Spleen (tissue), 11 donors: Measurements from ENCODE around the gene POLH. TPM values are rescaled to one million over a fixed set of nuclear protein-coding genes. Genes with fewer than 3 reads are reported as not detected.
"Not testable (repeated sequence)": the region's sequence is repeated elsewhere in the genome, so short reads cannot be mapped to it uniquely, and the experiment has no call there.

ENCODE experiments used
- DNase-seq: peaks from one replicate; pipeline ENCODE4 v3.0.0-alpha.2; 2020
- H3K27ac ChIP-seq, 8 donors: fragments of 200-600 bp; sonication (generic) in 7 of 8; 1 replicate in 4 of 8; 2 replicates in 4 of 8; pipeline versions ENCODE4 v1.5.0 to v1.8.0; 2016 to 2021; ENCODE audit warnings: inconsistent platforms in 4 of 8, mild to moderate bottlenecking in 4 of 8, moderate library complexity in 1 of 8
- H3K27me3 ChIP-seq, 7 donors: fragments of 200-600 bp; sonication (generic) in 6 of 7; replicated peaks in 1 of 7; 1 replicate in 4 of 7; 2 replicates in 3 of 7; pipeline versions ENCODE4 v1.5.0 to v1.8.0; 2016 to 2021; ENCODE audit warnings: inconsistent platforms in 3 of 7, mild to moderate bottlenecking in 1 of 7
- H3K36me3 ChIP-seq, 6 donors: fragments of 200-600 bp; sonication (generic) in 5 of 6; 1 replicate in 4 of 6; 2 replicates in 2 of 6; pipeline versions ENCODE4 v1.5.0 to v1.8.0; 2016 to 2021; ENCODE audit warnings: inconsistent platforms in 2 of 6
- H3K4me1 ChIP-seq, 6 donors: fragments of 200-600 bp; sonication (generic) in 5 of 6; 1 replicate in 3 of 6; 2 replicates in 3 of 6; pipeline versions ENCODE4 v1.5.0 to v1.8.0; 2016 to 2021; ENCODE audit warnings: inconsistent platforms in 3 of 6
- H3K4me3 ChIP-seq, 8 donors: fragments of 200-600 bp; sonication (generic) in 7 of 8; 1 replicate in 4 of 8; 2 replicates in 4 of 8; pipeline versions ENCODE4 v1.5.0 to v1.8.0; 2016 to 2021; ENCODE audit warnings: inconsistent platforms in 4 of 8, mild to moderate bottlenecking in 4 of 8, moderate library complexity in 2 of 8
- H3K9me3 ChIP-seq, 8 donors: fragments of 200-600 bp; sonication (generic) in 7 of 8; 1 replicate in 4 of 8; 2 replicates in 4 of 8; pipeline versions ENCODE4 v1.5.0 to v1.8.0; 2016 to 2021; ENCODE audit warnings: inconsistent platforms in 4 of 8
- POLR2A ChIP-seq, 3 donors: fragments of 450-650 bp; IDR thresholded peaks; one replicate each; pipeline ENCODE4 v1.5.1; 2017; ENCODE audit warnings: antibody characterized with exemption in 3 of 3, mild to moderate bottlenecking in 1 of 3
- POLR2AphosphoS5 ChIP-seq, 3 donors: sonication (generic); formaldehyde crosslinking; IDR thresholded peaks; one replicate each; pipeline ENCODE4 v1.5.1; 2017; ENCODE audit warnings: antibody characterized with exemption in 3 of 3
- WGBS, 5 donors: extraction: QIAGEN DNeasy Blood & Tissue Kit in 3 of 5; methylation state at CpG; one replicate each; pipeline versions ENCODE4 v1.1.5 to v1.1.7; 2013 to 2018; 5-methylcytosine and 5-hydroxymethylcytosine counted together
- intact Hi-C: fragments of 100-400 bp; cut with DNase I; formaldehyde crosslinking; loops from one replicate; pipeline ENCODE4 v1.15.0; 2023; ENCODE audit warnings: low total_unique reads
- polyA plus RNA-seq, 3 donors: library from polyadenylated mRNA; stranded (reverse); fragments of 200-250 nt; gene quantifications; one replicate each; pipeline ENCODE4 v1.2.1, GENCODE V29; 2013
- total RNA-seq, 7 donors: library from RNA; depleted of rRNA in 3 of 7; stranded (reverse); fragments of >200 nt in 3 of 7; fragmentation: NEBNext Ultra II Directional in 4 of 7; extraction: Animal tissue kit (Norgen Biotek cat#: 25700) in 4 of 7; gene quantifications; one replicate each; pipeline versions ENCODE4 v1.1.0 to v1.2.1, GENCODE V29; 2016 to 2021
- TF ChIP-seq, protein P1 (sequence below), 11 experiments: fragments of 200-600 bp in 7 of 11; fragments of 450-650 bp in 4 of 11; sonication (generic) in 4 of 11; IDR thresholded peaks in 8 of 11; conservative IDR thresholded peaks in 3 of 11; 1 replicate in 7 of 11; 2 replicates in 4 of 11; pipeline versions ENCODE4 v1.4.0 to v1.8.0; 2016 to 2021; ENCODE audit warnings: antibody characterized with exemption in 11 of 11, inconsistent platforms in 4 of 11, mild to moderate bottlenecking in 1 of 11
- donor health status: healthy with polysubstance abuse.
- donor health status: DM: no; HTN: no; CAD: no; lungs with moderate emphysema.
- donor health status: DM: no; HTN: no; CAD: no.
- donor health status: Bipolar disorder and iron deficiency.
- donor health status: healthy.
- donor health status: DM: no; HTN: no; CAD: no.
- donor health status: DM: yes; HTN: yes; CAD: no.

Gene POLH
- total and polyA plus RNA-seq, 10 donors = 4.1 to 23.0 (median 12.2) TPM

DNA sequence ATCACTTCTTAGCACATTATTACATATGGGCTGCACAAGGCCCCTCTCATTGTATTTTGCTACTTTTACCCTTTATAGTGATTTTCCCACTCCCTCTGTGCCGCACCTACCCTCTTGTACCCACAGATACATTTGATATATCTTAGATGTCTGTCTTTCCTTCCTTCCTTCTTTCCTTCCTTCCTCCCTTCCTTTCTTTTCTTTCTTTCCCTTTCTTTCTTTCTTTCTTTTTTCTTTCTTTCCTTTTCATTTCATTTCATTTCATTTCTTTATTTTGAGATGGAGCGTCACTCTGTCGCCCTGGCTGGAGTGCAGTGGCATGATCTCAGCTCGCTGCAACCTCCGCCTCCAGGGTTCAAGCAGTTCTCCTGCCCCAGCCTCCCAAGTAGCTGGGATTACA lies 12.2 kb downstream of the POLH start:
- Histone ChIP-seq H3K4me1 (peaks cover 0 to 6% (median 0%) of the 10 kb centered on the region in 6 donors), H3K9me3 (no peaks in the 10 kb centered on the region), H3K36me3 (peaks cover 3 to 100% (median 65%) of the 10 kb centered on the region in 6 donors), H3K4me3 (no peak overlapping the region), H3K27ac (no peak overlapping the region), H3K27me3 (no peaks in the 10 kb centered on the region)
- intact Hi-C loops = no loop called here
- DNase-seq = no peak
- TF ChIP-seq POLR2A (IDR thresholded peaks at IDR 0.05) (no peak), POLR2AphosphoS5 (IDR thresholded peaks at IDR 0.05) (no peak)
- TF ChIP-seq, protein P1, sequence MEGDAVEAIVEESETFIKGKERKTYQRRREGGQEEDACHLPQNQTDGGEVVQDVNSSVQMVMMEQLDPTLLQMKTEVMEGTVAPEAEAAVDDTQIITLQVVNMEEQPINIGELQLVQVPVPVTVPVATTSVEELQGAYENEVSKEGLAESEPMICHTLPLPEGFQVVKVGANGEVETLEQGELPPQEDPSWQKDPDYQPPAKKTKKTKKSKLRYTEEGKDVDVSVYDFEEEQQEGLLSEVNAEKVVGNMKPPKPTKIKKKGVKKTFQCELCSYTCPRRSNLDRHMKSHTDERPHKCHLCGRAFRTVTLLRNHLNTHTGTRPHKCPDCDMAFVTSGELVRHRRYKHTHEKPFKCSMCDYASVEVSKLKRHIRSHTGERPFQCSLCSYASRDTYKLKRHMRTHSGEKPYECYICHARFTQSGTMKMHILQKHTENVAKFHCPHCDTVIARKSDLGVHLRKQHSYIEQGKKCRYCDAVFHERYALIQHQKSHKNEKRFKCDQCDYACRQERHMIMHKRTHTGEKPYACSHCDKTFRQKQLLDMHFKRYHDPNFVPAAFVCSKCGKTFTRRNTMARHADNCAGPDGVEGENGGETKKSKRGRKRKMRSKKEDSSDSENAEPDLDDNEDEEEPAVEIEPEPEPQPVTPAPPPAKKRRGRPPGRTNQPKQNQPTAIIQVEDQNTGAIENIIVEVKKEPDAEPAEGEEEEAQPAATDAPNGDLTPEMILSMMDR (IDR thresholded peaks at IDR 0.05 in 8 of 11, conservative IDR thresholded peaks at IDR 0.05 in 3 of 11) = no peak
- WGBS, 5 donors = 97 to 99% (median 98%) methylated on average over 5 of the region's 5 CpGs

DNA sequence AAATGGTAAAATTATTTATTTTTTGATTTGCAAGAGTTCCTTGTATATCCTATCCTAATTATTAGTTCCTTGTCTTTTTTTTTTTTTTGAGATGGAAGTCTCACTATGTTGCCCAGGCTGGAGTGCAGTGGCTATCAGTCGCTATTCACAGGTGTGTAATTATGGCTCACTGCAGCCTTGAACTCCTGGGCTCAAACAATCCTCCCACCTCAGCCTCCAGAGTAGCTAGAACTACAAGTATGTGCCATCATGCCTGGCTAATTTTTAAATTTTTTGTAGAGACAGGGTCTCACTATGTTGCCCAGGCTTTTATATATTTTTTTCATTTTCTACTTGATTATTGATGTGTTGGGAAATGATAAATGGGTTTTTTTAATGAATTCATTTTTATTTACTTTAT lies 13.6 kb downstream of the POLH start:
- intact Hi-C loops, H3K4me3 ChIP-seq, H3K27ac ChIP-seq, H3K9me3 ChIP-seq, DNase-seq, H3K27me3 ChIP-seq, H3K4me1 ChIP-seq: not testable (repeated sequence)
- peaks cover 3 to 100% (median 57%) of the 10 kb centered on the region in 6 donors for H3K36me3 ChIP-seq
- 90 to 97% (median 95%) methylated on average over 1 of the region's 1 CpG for WGBS, 5 donors

DNA sequence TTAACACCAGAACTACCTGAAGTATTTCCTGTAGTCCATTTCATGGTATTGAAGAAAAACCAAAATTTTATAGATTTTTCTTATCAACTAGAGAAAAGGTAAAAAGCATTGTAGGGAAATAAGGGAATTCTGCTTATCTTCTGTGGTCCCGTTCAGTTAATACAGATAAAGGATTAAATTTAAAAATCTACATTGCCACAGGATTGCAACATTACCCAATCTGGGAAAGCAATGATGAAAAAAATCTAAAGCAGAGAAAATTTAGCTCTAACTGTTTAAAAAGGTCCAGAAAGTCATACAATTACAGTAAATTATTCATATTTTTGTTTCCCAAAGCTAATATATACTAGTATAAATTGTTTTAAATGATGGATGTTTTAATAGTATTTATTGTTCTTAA lies 18.0 kb downstream of the POLH start:
- WGBS, 5 donors = 51 to 92% (median 71%) methylated on average over 1 of the region's 1 CpG
- peaks cover 0 to 94% (median 41%) of the 10 kb centered on the region in 6 donors for H3K36me3 ChIP-seq
- no peaks in the 10 kb centered on the region for H3K9me3 ChIP-seq
- no peak overlapping the region for H3K4me3 ChIP-seq
- H3K4me1 ChIP-seq = no peaks in the 10 kb centered on the region
- intact Hi-C loops = no loop called here
- no peak overlapping the region for H3K27ac ChIP-seq
- no peak for DNase-seq
- TF ChIP-seq POLR2AphosphoS5 (IDR thresholded peaks at IDR 0.05) = no peak
- TF ChIP-seq POLR2A (IDR thresholded peaks at IDR 0.05) = no peak
- TF ChIP-seq, protein P1 (IDR thresholded peaks at IDR 0.05 in 8 of 11, conservative IDR thresholded peaks at IDR 0.05 in 3 of 11) = no peak
- H3K27me3 ChIP-seq = no peaks in the 10 kb centered on the region

DNA sequence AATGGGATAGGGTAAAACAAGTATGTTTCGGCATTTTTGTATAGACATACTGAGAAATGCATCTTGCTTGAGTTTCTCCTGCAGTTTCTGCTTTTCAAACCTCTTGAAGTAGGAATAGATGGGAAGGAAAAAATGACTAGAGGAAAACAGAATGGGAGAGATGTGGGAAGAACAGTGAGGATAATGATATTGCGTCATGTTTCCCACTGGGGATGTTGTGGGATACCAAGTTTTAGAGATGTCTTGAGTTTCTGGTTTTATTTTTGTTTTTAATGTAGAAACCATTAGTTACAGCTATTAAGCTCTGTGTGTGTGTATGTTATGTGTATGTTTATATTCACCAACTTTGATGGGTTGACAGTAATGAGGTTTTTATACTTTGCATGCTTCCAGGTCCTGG lies 24.6 kb downstream of the POLH start:
- peaks cover 3 to 93% (median 62%) of the 10 kb centered on the region in 6 donors for H3K36me3 ChIP-seq
- H3K27ac ChIP-seq = no peak overlapping the region
- H3K9me3 ChIP-seq = no peaks in the 10 kb centered on the region
- intact Hi-C loops = no loop called here
- no peak overlapping the region for H3K4me3 ChIP-seq
- TF ChIP-seq POLR2A (IDR thresholded peaks at IDR 0.05) (no peak), POLR2AphosphoS5 (IDR thresholded peaks at IDR 0.05) (no peak)
- TF ChIP-seq, protein P1 (IDR thresholded peaks at IDR 0.05 in 8 of 11, conservative IDR thresholded peaks at IDR 0.05 in 3 of 11) = no peak
- 95 to 100% (median 99%) methylated on average over 2 of the region's 2 CpGs for WGBS, 5 donors
- no peaks in the 10 kb centered on the region for H3K4me1 ChIP-seq
- DNase-seq = no peak
- no peaks in the 10 kb centered on the region for H3K27me3 ChIP-seq

DNA sequence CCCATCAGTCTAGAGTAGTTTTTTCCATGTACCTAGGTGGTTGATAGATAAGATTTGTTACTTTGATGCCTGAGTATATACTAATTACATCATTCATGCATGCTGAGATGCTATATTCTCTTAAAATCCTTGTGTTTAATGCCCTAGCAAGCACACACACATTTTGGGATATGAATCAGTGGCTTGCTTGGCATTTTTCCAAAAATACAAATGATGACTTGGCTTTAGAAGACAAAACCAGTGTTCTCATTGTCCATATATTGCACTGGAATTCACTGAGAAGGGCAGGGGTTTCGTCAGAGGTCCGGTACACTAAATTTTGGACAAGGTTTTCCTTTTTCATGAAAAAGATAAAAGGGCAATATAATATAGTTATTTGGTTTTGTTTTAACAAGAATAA lies 28.2 kb downstream of the POLH start:
- Histone ChIP-seq H3K27ac (no peak overlapping the region), H3K9me3 (no peaks in the 10 kb centered on the region), H3K36me3 (peaks cover 3 to 88% (median 62%) of the 10 kb centered on the region in 6 donors), H3K27me3 (no peaks in the 10 kb centered on the region), H3K4me3 (no peak overlapping the region), H3K4me1 (peaks cover 0 to 14% (median 8%) of the 10 kb centered on the region in 6 donors)
- WGBS, 5 donors = 95 to 100% (median 96%) methylated on average over 2 of the region's 2 CpGs
- DNase-seq = no peak
- intact Hi-C loops = no loop called here
- TF ChIP-seq, protein P1 (IDR thresholded peaks at IDR 0.05 in 8 of 11, conservative IDR thresholded peaks at IDR 0.05 in 3 of 11) = no peak
- TF ChIP-seq POLR2A (IDR thresholded peaks at IDR 0.05) (no peak), POLR2AphosphoS5 (IDR thresholded peaks at IDR 0.05) (no peak)
